GM23248 (cell line): Measurements from ENCODE around the gene C22orf42.
"Not testable (repeated sequence)": the region's sequence is repeated elsewhere in the genome, so short reads cannot be mapped to it uniquely, and the experiment has no call there.

Experiments used
- EZH2 ChIP-seq: fragments of 200-600 bp; sonication (generic); IDR thresholded peaks from 2 replicates; pipeline ENCODE4 v1.6.1; 2018; ENCODE audit warnings: antibody characterized with exemption, mild to moderate bottlenecking; ENCODE audit not compliant: insufficient read depth, poor library complexity, severe bottlenecking
- EZH2phosphoT487 ChIP-seq: fragments of 200-600 bp; sonication (generic); IDR thresholded peaks from 2 replicates; pipeline ENCODE4 v1.6.1; 2018; ENCODE audit warnings: antibody characterized with exemption, moderate library complexity, mild to moderate bottlenecking, low read depth; ENCODE audit not compliant: insufficient read depth

- not testable (repeated sequence) for TF ChIP-seq EZH2phosphoT487, EZH2
Measured at GRCh38 chr22:32138576-32138975, 20.5 kb downstream of the C22orf42 start.
